Trophoblast cell (in vitro differentiated cells and primary cell): ENCODE results near the gene PMEPA1.
A peak's percentile ranks its signal among the peaks of the same experiment; 100 is the strongest.

Source experiments
- DNase-seq, 2 donors: peaks; one replicate each; pipeline ENCODE4 v3.0.0-alpha.2; 2016
- H2AFZ ChIP-seq: 2 replicates; pipeline ENCODE4 v1.6.1; 2013; ENCODE audit warnings: low read length, moderate library complexity, mild to moderate bottlenecking; ENCODE audit not compliant: insufficient read depth, poor library complexity
- H2AK5ac ChIP-seq: 2 replicates; pipeline ENCODE4 v1.6.1; 2013; ENCODE audit warnings: mild to moderate bottlenecking, low read length
- H2BK120ac ChIP-seq: 2 replicates; pipeline ENCODE4 v1.6.1; 2013; ENCODE audit warnings: low read length, mild to moderate bottlenecking, moderate library complexity; ENCODE audit not compliant: insufficient read depth, poor library complexity
- H2BK12ac ChIP-seq: 2 replicates; pipeline ENCODE4 v1.6.1; 2013; ENCODE audit warnings: mild to moderate bottlenecking, low read length, moderate library complexity
- H2BK5ac ChIP-seq: 2 replicates; pipeline ENCODE4 v1.6.1; 2013; ENCODE audit warnings: low read length, low read depth, moderate library complexity, mild to moderate bottlenecking; ENCODE audit not compliant: poor library complexity
- H3K14ac ChIP-seq: 2 replicates; pipeline ENCODE4 v1.6.1; 2013; ENCODE audit warnings: mild to moderate bottlenecking, low read length
- H3K18ac ChIP-seq: 2 replicates; pipeline ENCODE4 v1.6.1; 2013; ENCODE audit warnings: mild to moderate bottlenecking, low read length
- H3K23ac ChIP-seq: 2 replicates; pipeline ENCODE4 v1.6.1; 2013; ENCODE audit warnings: low read length
- H3K27ac ChIP-seq: 2 replicates; pipeline ENCODE4 v1.5.1; 2013; ENCODE audit warnings: low read depth, mild to moderate bottlenecking, inconsistent platforms, low read length, moderate library complexity
- H3K27me3 ChIP-seq: 2 replicates; pipeline ENCODE4 v1.6.1; 2013; ENCODE audit warnings: inconsistent platforms, mild to moderate bottlenecking, low read length, moderate library complexity; ENCODE audit not compliant: insufficient read depth
- H3K36me3 ChIP-seq, 2 experiments: 1 replicate in 1 of 2; 2 replicates in 1 of 2; pipeline ENCODE4 v1.6.1; 2013; ENCODE audit warnings: low read length in 2 of 2, mild to moderate bottlenecking in 2 of 2, moderate library complexity in 1 of 2; ENCODE audit not compliant: insufficient read depth in 2 of 2, control insufficient read depth in 1 of 2
- H3K4ac ChIP-seq: 2 replicates; pipeline ENCODE4 v1.6.1; 2013; ENCODE audit warnings: low read depth, mild to moderate bottlenecking, low read length, moderate library complexity
- H3K4me1 ChIP-seq, 2 experiments: 1 replicate in 1 of 2; 2 replicates in 1 of 2; pipeline ENCODE4 v1.6.1; 2013; ENCODE audit warnings: low read length in 2 of 2, mild to moderate bottlenecking in 2 of 2, moderate library complexity in 1 of 2; ENCODE audit not compliant: insufficient read depth in 2 of 2, control insufficient read depth in 1 of 2
- H3K4me2 ChIP-seq: 2 replicates; pipeline ENCODE4 v1.6.1; 2013; ENCODE audit warnings: inconsistent platforms, mild to moderate bottlenecking, low read length, moderate library complexity
- H3K4me3 ChIP-seq: 2 replicates; pipeline ENCODE4 v1.5.1; 2013; ENCODE audit warnings: mild to moderate bottlenecking, low read depth, low read length, inconsistent platforms
- H3K79me1 ChIP-seq: one replicate; pipeline ENCODE4 v1.6.1; 2013; ENCODE audit warnings: low read length
- H3K79me2 ChIP-seq: 2 replicates; pipeline ENCODE4 v1.6.1; 2013; ENCODE audit warnings: low read length, mild to moderate bottlenecking; ENCODE audit not compliant: control insufficient read depth, insufficient read depth, poor library complexity
- H3K9ac ChIP-seq: 2 replicates; pipeline ENCODE4 v1.6.1; 2013; ENCODE audit warnings: mild to moderate bottlenecking, low read length
- H3K9me3 ChIP-seq: 2 replicates; pipeline ENCODE4 v1.6.1; 2013; ENCODE audit warnings: low read depth, mild to moderate bottlenecking, control low read depth, inconsistent platforms, low read length; ENCODE audit not compliant: insufficient read depth
- H4K12ac ChIP-seq: 2 replicates; pipeline ENCODE4 v1.6.1; 2013; ENCODE audit warnings: low read depth, mild to moderate bottlenecking, low read length, moderate library complexity
- H4K8ac ChIP-seq: 2 replicates; pipeline ENCODE4 v1.6.1; 2013; ENCODE audit warnings: low read depth, mild to moderate bottlenecking, low read length, moderate library complexity
- H4K91ac ChIP-seq: one replicate; pipeline ENCODE4 v1.6.1; 2013; ENCODE audit warnings: low read depth, mild to moderate bottlenecking, low read length, moderate library complexity
- WGBS: extraction: QIAGEN DNeasy Blood & Tissue Kit; methylation state at CpG from one replicate; pipeline ENCODE4 v1.1.7; 2013; ENCODE audit warnings: missing lambda C conversion rate; ENCODE audit not compliant: insufficient read length, insufficient coverage; ENCODE audit errors: extremely low coverage; 5-methylcytosine and 5-hydroxymethylcytosine counted together

Gene PMEPA1

DNA sequence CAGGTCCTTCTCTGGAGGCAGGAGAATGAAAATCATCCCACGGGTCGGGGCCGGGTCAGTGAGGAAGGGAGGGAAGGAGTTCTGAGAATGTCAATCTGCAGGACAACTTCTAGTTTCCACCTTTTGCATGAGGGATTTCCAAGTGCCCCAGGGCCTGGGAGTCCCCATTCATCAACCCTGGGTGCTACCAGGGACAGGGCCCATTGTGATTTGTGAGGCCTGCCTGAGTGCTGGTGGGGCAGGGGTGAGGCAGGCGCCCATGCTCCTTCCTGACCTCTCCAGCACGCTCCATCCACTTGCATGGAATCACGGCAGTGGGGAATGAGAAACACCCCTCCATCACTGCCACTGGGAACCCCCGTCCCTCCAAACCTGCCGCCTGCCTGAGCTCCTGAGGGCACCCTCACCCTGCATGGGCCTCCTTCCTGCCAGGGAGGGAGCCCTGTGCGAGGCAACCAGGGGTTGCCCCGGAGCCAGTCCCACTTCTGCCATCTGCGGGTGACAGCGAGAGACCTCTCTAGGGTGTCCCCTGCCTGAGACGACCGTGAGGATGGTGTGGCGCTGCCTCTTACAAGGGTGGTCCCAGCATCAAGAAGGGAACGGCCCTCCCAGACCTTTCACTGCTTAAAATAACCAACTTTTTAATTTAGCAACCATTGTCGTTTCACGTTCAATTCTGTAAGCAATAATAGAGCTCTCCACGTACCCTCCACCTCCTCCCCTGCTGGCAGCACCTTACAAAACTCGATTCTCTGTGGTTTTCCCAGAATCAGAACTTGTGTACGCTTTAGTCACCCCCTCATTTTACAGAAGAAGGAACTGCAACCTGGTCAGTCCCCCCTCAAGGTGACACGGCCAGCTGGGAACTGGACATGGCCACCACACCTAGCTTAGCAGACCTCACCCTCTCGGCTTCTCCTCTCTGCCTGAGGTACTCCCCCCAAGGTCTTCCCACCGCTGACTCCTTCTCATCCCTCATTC, 28.6 kb downstream of the PMEPA1 start:
- H3K18ac ChIP-seq: peak overlapping the region; percentile 57
- no peak overlapping the region for H3K9ac ChIP-seq
- no peak overlapping the region for H3K23ac ChIP-seq
- no peak overlapping the region for H3K4ac ChIP-seq
- H4K8ac ChIP-seq: no peak overlapping the region
- H3K9me3 ChIP-seq: peaks cover 2% of the 10 kb centered on the region
- H4K91ac ChIP-seq: no peak overlapping the region
- WGBS: no CpG with 5 or more reads among the region's 24 CpGs
- H2BK5ac ChIP-seq: no peak overlapping the region
- no peak overlapping the region for H3K4me3 ChIP-seq
- H3K36me3 ChIP-seq: peaks cover 5 to 20% of the 10 kb centered on the region in 2 experiments
- H2AFZ ChIP-seq: no peak overlapping the region
- peaks cover 36 to 37% of the 10 kb centered on the region in 2 experiments for H3K4me1 ChIP-seq
- no peak overlapping the region for H2AK5ac ChIP-seq
- H4K12ac ChIP-seq: no peak overlapping the region
- H2BK12ac ChIP-seq: no peak overlapping the region
- H2BK120ac ChIP-seq: no peak overlapping the region
- DNase-seq: peak; percentile 28 to 48
- no peak overlapping the region for H3K14ac ChIP-seq
- no peaks in the 10 kb centered on the region for H3K27me3 ChIP-seq
- peaks cover 4% of the 10 kb centered on the region for H3K79me1 ChIP-seq
- H3K79me2 ChIP-seq: peaks cover 13% of the 10 kb centered on the region
- H3K27ac ChIP-seq: no peak overlapping the region
- no peak overlapping the region for H3K4me2 ChIP-seq

DNA sequence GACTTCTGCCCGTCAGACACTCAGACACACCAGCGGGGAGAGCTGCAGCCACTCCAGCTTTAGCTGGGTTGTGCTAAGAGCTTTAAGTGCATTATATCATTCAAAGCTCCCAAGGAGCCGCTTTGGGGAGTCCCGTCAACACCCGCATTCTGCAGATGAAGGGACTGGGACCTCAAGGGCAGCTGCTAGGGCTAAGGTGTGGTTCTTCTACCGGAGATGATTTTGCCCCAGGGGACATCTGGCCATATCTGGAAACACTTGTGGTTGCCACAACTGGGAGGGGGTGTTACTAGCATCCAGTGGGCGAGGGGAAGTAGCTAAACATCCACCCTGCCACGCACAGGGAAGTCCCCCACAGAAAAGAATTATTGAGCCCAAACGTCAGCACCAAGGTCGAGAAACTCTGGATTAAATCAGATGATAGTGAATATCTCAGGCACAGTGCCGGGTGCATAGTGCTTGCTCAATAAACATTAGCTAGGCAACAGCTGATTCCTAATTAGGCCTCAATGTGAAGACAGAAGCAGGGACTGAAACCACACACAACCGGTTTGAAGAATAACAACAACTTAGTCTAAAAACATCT, 29.6 kb downstream of the PMEPA1 start:
- H4K91ac ChIP-seq: no peak overlapping the region
- no peak overlapping the region for H3K23ac ChIP-seq
- no peaks in the 10 kb centered on the region for H3K79me1 ChIP-seq
- H4K12ac ChIP-seq: no peak overlapping the region
- H3K27me3 ChIP-seq: no peaks in the 10 kb centered on the region
- DNase-seq: peak in 1 of 2 donors; percentile 44
- no peak overlapping the region for H2AFZ ChIP-seq
- no peak overlapping the region for H4K8ac ChIP-seq
- H3K27ac ChIP-seq: no peak overlapping the region
- peaks cover 4% of the 10 kb centered on the region for H3K9me3 ChIP-seq
- peaks cover 14 to 30% of the 10 kb centered on the region in 2 experiments for H3K36me3 ChIP-seq
- peaks cover 15% of the 10 kb centered on the region for H3K79me2 ChIP-seq
- no peak overlapping the region for H3K9ac ChIP-seq
- no peak overlapping the region for H2BK120ac ChIP-seq
- H2BK12ac ChIP-seq: no peak overlapping the region
- no peak overlapping the region for H2AK5ac ChIP-seq
- H3K4me1 ChIP-seq: peaks cover 26 to 30% of the 10 kb centered on the region in 2 experiments
- H3K18ac ChIP-seq: no peak overlapping the region
- H3K4ac ChIP-seq: no peak overlapping the region
- no peak overlapping the region for H3K4me3 ChIP-seq
- no peak overlapping the region for H2BK5ac ChIP-seq
- no peak overlapping the region for H3K4me2 ChIP-seq
- H3K14ac ChIP-seq: no peak overlapping the region
- no CpG with 5 or more reads among the region's 12 CpGs for WGBS

DNA sequence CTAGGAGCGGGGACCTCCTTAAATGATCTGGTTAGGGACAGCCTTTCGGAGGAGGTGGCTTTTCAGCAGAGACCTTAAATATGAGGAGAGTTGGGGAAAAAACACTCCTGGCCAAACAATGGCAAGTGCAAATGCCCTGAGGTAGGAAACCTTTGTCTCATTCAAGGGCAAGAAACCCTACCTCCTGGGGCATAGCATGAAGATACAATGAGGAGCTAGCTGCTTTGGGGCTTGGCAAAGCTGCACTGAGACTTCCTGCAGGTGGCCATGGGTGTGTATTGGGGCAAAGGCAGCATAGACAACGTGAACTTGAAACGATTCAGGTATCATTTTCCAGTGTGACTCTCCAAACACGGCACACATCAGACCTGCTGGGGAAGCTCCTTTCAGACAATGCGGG, 30.7 kb downstream of the PMEPA1 start:
- Histone ChIP-seq H3K14ac (no peak overlapping the region), H3K4me3 (no peak overlapping the region), H4K8ac (no peak overlapping the region), H3K27ac (no peak overlapping the region), H2AK5ac (no peak overlapping the region), H3K4me1 (peaks cover 20 to 24% of the 10 kb centered on the region in 2 experiments), H3K4ac (no peak overlapping the region), H3K9ac (no peak overlapping the region), H3K27me3 (no peaks in the 10 kb centered on the region), H3K79me1 (no peaks in the 10 kb centered on the region), H3K36me3 (peaks cover 15 to 31% of the 10 kb centered on the region in 2 experiments), H3K23ac (no peak overlapping the region), H2BK120ac (no peak overlapping the region), H4K91ac (no peak overlapping the region), H3K18ac (no peak overlapping the region), H3K4me2 (no peak overlapping the region), H2BK5ac (no peak overlapping the region), H2BK12ac (no peak overlapping the region), H4K12ac (no peak overlapping the region), H2AFZ (no peak overlapping the region), H3K9me3 (peaks cover 4% of the 10 kb centered on the region), H3K79me2 (peaks cover 14% of the 10 kb centered on the region)
- DNase-seq: no peak
- no CpG with 5 or more reads among the region's 6 CpGs for WGBS

DNA sequence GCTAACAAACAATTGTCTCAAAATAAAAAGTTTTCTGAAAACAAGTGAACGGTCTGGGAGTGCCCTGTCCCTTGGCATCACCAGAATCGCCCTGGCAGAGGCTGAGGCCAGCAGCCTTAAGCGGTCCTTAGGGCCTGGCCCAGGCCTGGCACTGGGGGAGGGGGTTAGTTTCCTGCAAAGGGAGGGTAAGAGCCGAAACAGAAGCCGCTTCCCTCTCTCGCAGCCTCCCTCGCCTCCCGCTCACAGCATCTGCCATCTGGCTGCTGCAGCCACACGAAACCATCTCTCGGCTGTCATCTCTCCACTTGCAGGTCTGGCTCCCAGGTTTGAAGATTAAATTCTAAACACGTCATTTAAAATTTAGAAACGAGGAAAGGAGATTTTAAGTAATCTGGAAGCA, 31.5 kb downstream of the PMEPA1 start:
- H3K4me2 ChIP-seq: no peak overlapping the region
- H3K18ac ChIP-seq: no peak overlapping the region
- no peaks in the 10 kb centered on the region for H3K79me1 ChIP-seq
- no peaks in the 10 kb centered on the region for H3K27me3 ChIP-seq
- H2BK120ac ChIP-seq: no peak overlapping the region
- H3K9ac ChIP-seq: no peak overlapping the region
- no peak overlapping the region for H4K8ac ChIP-seq
- H4K91ac ChIP-seq: no peak overlapping the region
- peaks cover 20% of the 10 kb centered on the region in 2 experiments for H3K4me1 ChIP-seq
- no peak overlapping the region for H3K23ac ChIP-seq
- peaks cover 14% of the 10 kb centered on the region for H3K79me2 ChIP-seq
- H3K9me3 ChIP-seq: peaks cover 4% of the 10 kb centered on the region
- no peak overlapping the region for H2AK5ac ChIP-seq
- WGBS: no CpG with 5 or more reads among the region's 12 CpGs
- no peak overlapping the region for H3K14ac ChIP-seq
- H3K27ac ChIP-seq: no peak overlapping the region
- no peak overlapping the region for H3K4ac ChIP-seq
- no peak for DNase-seq
- no peak overlapping the region for H2BK12ac ChIP-seq
- no peak overlapping the region for H3K4me3 ChIP-seq
- no peak overlapping the region for H4K12ac ChIP-seq
- H2AFZ ChIP-seq: no peak overlapping the region
- no peak overlapping the region for H2BK5ac ChIP-seq
- H3K36me3 ChIP-seq: peaks cover 18 to 31% of the 10 kb centered on the region in 2 experiments
